Astrocyte of the cerebellum (primary cell): ENCODE data around the gene IRF8.
A peak's percentile ranks its signal among the peaks of the same experiment; 100 is the strongest.

Experiments used
- DNase-seq: peaks from one replicate; pipeline ENCODE4 v3.0.0-alpha.2; 2011; ENCODE audit warnings: low read depth
- H3K4me3 ChIP-seq: 2 replicates; pipeline ENCODE4 v1.5.1; 2011; ENCODE audit warnings: mild to moderate bottlenecking, low read depth, low read length, moderate library complexity
- CTCF ChIP-seq: IDR thresholded peaks from 2 replicates; pipeline ENCODE4 v1.5.1; 2012; ENCODE audit warnings: low read length, low read depth, moderate library complexity, mild to moderate bottlenecking; ENCODE audit errors: missing control alignments
- in situ Hi-C: cut with HindIII; loops from 2 replicates; pipeline ENCODE4 v1.10.0; 2017; ENCODE audit warnings: low sequenced_read_pairs

IRF8 gene

DNA sequence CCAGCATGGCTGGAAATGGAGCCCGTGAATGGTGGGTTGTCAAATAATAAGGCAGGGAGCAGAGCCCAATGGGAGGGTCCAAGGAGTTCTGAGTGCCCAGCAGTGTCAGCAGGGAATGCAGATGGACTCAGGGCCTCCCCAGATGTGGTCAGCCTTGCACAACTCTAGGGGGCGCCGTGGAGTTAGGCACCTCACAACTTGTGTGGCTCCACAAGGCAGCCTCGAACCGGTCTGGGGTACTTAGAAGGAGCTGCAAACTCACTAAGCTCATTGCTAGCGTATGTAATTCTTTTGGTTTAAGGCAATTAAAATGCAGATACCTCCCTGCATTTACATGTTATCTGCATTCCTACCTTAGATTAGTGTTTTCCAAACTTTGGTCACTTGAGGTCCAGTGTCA is 18.1 kb downstream of the IRF8 start:
- in situ Hi-C loops, result no loop called here
- no peak for DNase-seq
- peak; percentile 10 for TF ChIP-seq CTCF
- H3K4me3 ChIP-seq, result no peak overlapping the region

DNA sequence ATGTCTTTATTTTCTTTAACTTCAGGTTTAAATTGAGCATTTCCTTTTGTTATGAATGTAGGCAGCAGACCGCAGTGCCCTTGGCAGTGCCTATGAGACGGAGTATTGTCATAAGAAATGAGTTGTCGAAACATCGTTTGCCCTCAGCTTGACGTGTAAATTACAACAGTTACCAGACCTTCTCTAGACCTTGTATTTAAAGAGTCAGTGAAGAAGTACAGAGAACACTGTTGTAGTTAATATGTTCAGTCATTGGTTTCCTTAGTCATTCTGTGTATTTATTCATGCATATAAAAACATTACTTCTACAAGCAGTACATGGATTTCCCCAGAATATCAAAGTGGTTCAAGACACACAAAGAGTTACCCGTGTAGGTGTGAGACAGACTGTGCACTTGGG is 19.0 kb downstream of the IRF8 start:
- no peak for TF ChIP-seq CTCF
- DNase-seq, result no peak
- in situ Hi-C loops, result no loop called here
- H3K4me3 ChIP-seq, result no peak overlapping the region

DNA sequence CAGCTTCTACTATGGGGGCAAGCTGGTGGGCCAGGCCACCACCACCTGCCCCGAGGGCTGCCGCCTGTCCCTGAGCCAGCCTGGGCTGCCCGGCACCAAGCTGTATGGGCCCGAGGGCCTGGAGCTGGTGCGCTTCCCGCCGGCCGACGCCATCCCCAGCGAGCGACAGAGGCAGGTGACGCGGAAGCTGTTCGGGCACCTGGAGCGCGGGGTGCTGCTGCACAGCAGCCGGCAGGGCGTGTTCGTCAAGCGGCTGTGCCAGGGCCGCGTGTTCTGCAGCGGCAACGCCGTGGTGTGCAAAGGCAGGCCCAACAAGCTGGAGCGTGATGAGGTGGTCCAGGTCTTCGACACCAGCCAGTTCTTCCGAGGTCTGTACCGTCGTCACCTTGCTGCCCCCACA is 19.5 kb downstream of the IRF8 start:
- no peak for DNase-seq
- in situ Hi-C loops, result no loop called here
- no peak for TF ChIP-seq CTCF

DNA sequence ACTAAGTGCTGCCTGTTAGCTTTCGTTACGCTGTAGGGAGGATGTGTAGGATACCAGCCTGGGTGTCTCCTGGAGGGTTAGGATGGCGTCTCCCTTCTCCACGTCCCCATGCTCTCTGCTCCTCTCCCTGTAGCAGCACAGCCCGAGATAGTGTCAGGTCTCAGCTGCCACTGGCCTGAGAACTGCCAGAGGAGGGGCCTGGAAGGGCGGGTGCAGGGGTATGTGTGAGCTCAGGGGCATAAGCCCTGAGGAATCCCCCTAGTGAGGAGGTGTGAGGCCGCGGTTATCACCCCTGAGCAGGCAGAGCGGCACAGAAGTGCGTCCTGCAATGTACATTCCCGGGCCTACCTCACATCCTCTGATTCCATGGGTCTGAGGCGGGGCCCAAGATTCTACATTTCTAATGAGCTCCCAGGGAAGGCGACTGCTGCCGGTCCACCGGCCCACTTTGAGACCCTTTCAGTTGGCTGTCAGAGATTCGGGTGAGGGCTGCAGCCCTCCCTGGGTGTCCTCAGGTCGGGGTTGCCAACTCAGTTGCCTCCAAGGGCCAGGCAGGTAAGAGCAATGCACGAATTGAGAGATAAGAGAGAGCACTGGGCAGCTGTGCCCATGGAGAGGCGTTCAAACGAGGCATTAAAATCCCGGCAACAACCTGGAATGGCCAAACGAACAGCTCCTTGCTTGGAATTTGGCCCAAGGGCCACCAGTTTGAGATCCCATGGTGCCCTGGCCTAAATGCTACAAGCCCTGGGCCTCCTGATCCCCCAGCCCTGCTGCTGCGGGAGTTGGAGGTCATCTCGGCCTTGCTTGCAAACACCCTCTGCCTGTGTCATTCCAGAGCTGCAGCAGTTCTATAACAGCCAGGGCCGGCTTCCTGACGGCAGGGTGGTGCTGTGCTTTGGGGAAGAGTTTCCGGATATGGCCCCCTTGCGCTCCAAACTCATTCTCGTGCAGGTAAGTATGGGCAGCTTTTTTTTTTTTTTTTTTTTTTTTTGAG is 20.6 kb downstream of the IRF8 start:
- H3K4me3 ChIP-seq, result no peak overlapping the region
- DNase-seq, result no peak
- in situ Hi-C loops, result no loop called here
- TF ChIP-seq CTCF, result no peak

More for the DNA sequence above, 19.5 kb downstream of the IRF8 start:
- no peak overlapping the region for H3K4me3 ChIP-seq

DNA sequence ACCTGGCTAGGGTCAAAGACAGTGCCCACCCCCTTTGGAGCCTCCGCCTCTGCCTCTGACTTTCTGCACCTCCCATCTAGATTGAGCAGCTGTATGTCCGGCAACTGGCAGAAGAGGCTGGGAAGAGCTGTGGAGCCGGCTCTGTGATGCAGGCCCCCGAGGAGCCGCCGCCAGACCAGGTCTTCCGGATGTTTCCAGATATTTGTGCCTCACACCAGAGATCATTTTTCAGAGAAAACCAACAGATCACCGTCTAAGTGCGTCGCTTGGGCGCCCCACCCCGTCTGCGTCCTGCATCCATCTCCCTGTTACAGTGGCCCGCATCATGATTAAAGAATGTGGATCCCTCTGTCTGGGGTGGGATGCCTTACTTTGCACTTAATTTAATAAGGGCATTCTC is 22.1 kb downstream of the IRF8 start:
- H3K4me3 ChIP-seq, result no peak overlapping the region
- no peak for TF ChIP-seq CTCF
- in situ Hi-C loops, result no loop called here
- no peak for DNase-seq

- no peak for TF ChIP-seq CTCF
- no peak overlapping the region for H3K4me3 ChIP-seq
- in situ Hi-C loops, result no loop called here
- DNase-seq, result no peak
Measured at GRCh38 chr16:85923153-85924021, 24.4 kb downstream of the IRF8 start.
